Progenitor cell of endocrine pancreas (in vitro differentiated cells): ENCODE results near the gene MAN1A1. TPM values are rescaled to one million over a fixed set of nuclear protein-coding genes. Genes with fewer than 3 reads are reported as not detected.

Experiments
- DNase-seq: peaks from one replicate; pipeline ENCODE4 v3.0.0; 2021; ENCODE audit warnings: low spot score; ENCODE audit not compliant: unreplicated experiment
- H3K27ac Mint-ChIP-seq: 2 replicates; pipeline ENCODE4 v1.8.0; 2021; ENCODE audit warnings: mild to moderate bottlenecking, moderate library complexity, mixed read lengths
- H3K27me3 Mint-ChIP-seq: 2 replicates; pipeline ENCODE4 v1.8.0; 2021; ENCODE audit warnings: mixed read lengths
- H3K36me3 Mint-ChIP-seq: 2 replicates; pipeline ENCODE4 v1.8.0; 2022; ENCODE audit warnings: mixed read lengths; ENCODE audit not compliant: insufficient read depth
- H3K4me1 Mint-ChIP-seq: 2 replicates; pipeline ENCODE4 v1.8.0; 2021; ENCODE audit warnings: low read depth, mixed read lengths
- H3K4me3 Mint-ChIP-seq: 2 replicates; pipeline ENCODE4 v1.8.0; 2021; ENCODE audit warnings: low read depth, mild to moderate bottlenecking, moderate library complexity, mixed read lengths
- H3K9me3 Mint-ChIP-seq: 2 replicates; pipeline ENCODE4 v1.8.0; 2021; ENCODE audit warnings: low read depth, mixed read lengths
- CTCF ChIP-seq: fragments of 200-600 bp; sonication (generic); IDR thresholded peaks from one replicate; pipeline ENCODE4 v1.5.0; 2021; ENCODE audit warnings: antibody characterized with exemption, mild to moderate bottlenecking; ENCODE audit not compliant: unreplicated experiment
- long read RNA-seq: library from polyadenylated mRNA; unstranded; transcript quantifications from one replicate; pipeline ENCODE4 v2.0.0, GENCODE V29; 2020
- total RNA-seq: library from RNA; stranded (reverse); gene quantifications from 2 replicates; pipeline ENCODE4 v1.2.1, GENCODE V29; 2021

Gene MAN1A1
- 27.6 and 29.3 TPM in 2 replicates for total RNA-seq
- long read RNA-seq, partial matches to known transcripts, result 2 of 2 reads
- long read RNA-seq, other reads (novel, unspliced or antisense), result 0 of 2 reads

- Mint-ChIP-seq H3K36me3 (no peaks in the 10 kb centered on the region), H3K27ac (peak within 1 kb of the TSS; percentile 49), H3K4me1 (peaks cover 17% of the 10 kb centered on the region), H3K27me3 (peaks cover 4% of the 10 kb centered on the region), H3K4me3 (peak within 1 kb of the TSS; percentile 81), H3K9me3 (no peaks in the 10 kb centered on the region)
- TF ChIP-seq CTCF, result no peak
- peak; percentile 84 for DNase-seq
These were observed at the start of gene MAN1A1 for GRCh38 chr6:119349361-119350201. Gene MAN1A1, minus strand, starts transcription at chr6:119349761. Its CDS starts 696 bp downstream, at chr6:119349065.

GRCh38 chr6:119395192-119395591 is 45.6 kb upstream of the MAN1A1 start:
- no peak overlapping the region for H3K4me3 Mint-ChIP-seq
- H3K9me3 Mint-ChIP-seq, result peaks cover 6% of the 10 kb centered on the region
- no peaks in the 10 kb centered on the region for H3K27me3 Mint-ChIP-seq
- H3K4me1 Mint-ChIP-seq, result no peaks in the 10 kb centered on the region
- DNase-seq, result no peak
- no peak for TF ChIP-seq CTCF
- H3K27ac Mint-ChIP-seq, result no peak overlapping the region
- no peaks in the 10 kb centered on the region for H3K36me3 Mint-ChIP-seq

GRCh38 chr6:119390247-119390793 is 40.8 kb upstream of the MAN1A1 start:
- Mint-ChIP-seq H3K4me3 (no peak overlapping the region), H3K27me3 (no peaks in the 10 kb centered on the region), H3K9me3 (peaks cover 8% of the 10 kb centered on the region), H3K36me3 (no peaks in the 10 kb centered on the region), H3K4me1 (no peaks in the 10 kb centered on the region), H3K27ac (no peak overlapping the region)
- no peak for DNase-seq
- no peak for TF ChIP-seq CTCF

- Mint-ChIP-seq H3K36me3 (peaks cover 7% of the 10 kb centered on the region), H3K27me3 (no peaks in the 10 kb centered on the region), H3K9me3 (peaks cover 28% of the 10 kb centered on the region), H3K27ac (no peak overlapping the region), H3K4me3 (no peak overlapping the region), H3K4me1 (no peaks in the 10 kb centered on the region)
- DNase-seq, result no peak
- no peak for TF ChIP-seq CTCF
These were observed 36.4 kb upstream of the MAN1A1 start for GRCh38 chr6:119385994-119386393.

GRCh38 chr6:119384444-119384843 is 34.9 kb upstream of the MAN1A1 start:
- Mint-ChIP-seq H3K36me3 (peaks cover 7% of the 10 kb centered on the region), H3K27me3 (no peaks in the 10 kb centered on the region), H3K9me3 (peaks cover 33% of the 10 kb centered on the region), H3K4me3 (no peak overlapping the region), H3K27ac (no peak overlapping the region), H3K4me1 (no peaks in the 10 kb centered on the region)
- no peak for TF ChIP-seq CTCF
- DNase-seq, result no peak
